Mesodermal cell (in vitro differentiated cells): ENCODE measurements around the gene WDR20.
A peak's percentile ranks its signal among the peaks of the same experiment; 100 is the strongest.

Source experiments
- H3K27ac ChIP-seq: 2 replicates; pipeline ENCODE4 v1.7.0; 2013; ENCODE audit warnings: mild to moderate bottlenecking, low read depth, low read length, moderate library complexity; ENCODE audit not compliant: severe bottlenecking
- H3K36me3 ChIP-seq: 2 replicates; pipeline ENCODE4 v1.7.1; 2013; ENCODE audit warnings: mild to moderate bottlenecking, low read length, moderate library complexity; ENCODE audit not compliant: control insufficient read depth, insufficient read depth
- H3K4me1 ChIP-seq: one replicate; pipeline ENCODE4 v1.7.1; 2013; ENCODE audit warnings: mild to moderate bottlenecking, low read length; ENCODE audit not compliant: insufficient read depth, control insufficient read depth, poor library complexity, severe bottlenecking
- H3K4me3 ChIP-seq: 2 replicates; pipeline ENCODE4 v1.7.0; 2013; ENCODE audit warnings: low read length, control low read depth, mild to moderate bottlenecking; ENCODE audit not compliant: insufficient read depth, poor library complexity, severe bottlenecking; ENCODE audit errors: extremely low read depth
- H3K9me3 ChIP-seq: 2 replicates; pipeline ENCODE4 v1.7.1; 2013; ENCODE audit warnings: mild to moderate bottlenecking, low read length, moderate library complexity; ENCODE audit not compliant: control insufficient read depth
- WGBS, 2 experiments: methylation state at CpG; one replicate each; pipeline ENCODE4 v1.1.5; 2013; ENCODE audit warnings: missing lambda C conversion rate in 2 of 2; ENCODE audit not compliant: insufficient coverage in 2 of 2; 5-methylcytosine and 5-hydroxymethylcytosine counted together

The WDR20 gene

DNA sequence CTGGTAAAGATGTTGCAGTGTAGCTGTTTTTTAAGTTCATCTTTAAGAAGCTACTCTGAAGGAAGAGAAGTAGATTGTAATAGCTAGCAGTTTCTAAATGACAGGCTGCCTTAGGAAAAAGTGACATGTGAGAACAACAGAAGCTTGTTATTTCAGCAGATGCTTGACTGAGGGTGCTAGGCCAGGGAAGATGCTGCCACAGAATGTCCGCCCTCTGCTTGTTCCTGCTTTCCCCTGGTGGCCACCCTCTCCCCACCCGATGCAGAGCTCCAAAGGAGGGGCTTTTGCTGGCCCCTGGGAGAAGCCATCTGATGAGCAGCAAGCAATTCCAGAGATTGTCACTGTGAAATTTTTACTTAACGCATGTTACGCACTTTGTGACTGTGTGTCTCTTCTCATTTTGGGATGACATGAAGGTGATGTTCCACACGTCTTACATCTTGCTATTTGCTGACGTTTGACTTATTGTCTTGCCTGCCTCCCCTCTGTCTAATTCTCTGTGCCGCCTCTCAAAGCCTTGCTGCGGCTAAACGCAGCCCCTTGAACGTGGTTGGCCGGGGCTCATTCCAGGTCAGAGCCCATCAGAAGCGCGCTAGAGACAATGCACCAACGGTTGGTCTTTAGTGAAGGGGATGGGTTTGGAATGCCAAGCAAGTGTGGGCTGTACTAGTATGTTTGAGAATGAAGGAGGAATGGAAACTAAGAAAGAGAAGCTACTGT, 44.8 kb downstream of the WDR20 start:
- Histone ChIP-seq H3K9me3 (no peaks in the 10 kb centered on the region), H3K27ac (no peak overlapping the region), H3K36me3 (no peaks in the 10 kb centered on the region), H3K4me1 (peaks cover 18% of the 10 kb centered on the region), H3K4me3 (no peak overlapping the region)
- 82% methylated on average over 12 to 14 of the region's 14 CpGs for WGBS, 2 experiments

DNA sequence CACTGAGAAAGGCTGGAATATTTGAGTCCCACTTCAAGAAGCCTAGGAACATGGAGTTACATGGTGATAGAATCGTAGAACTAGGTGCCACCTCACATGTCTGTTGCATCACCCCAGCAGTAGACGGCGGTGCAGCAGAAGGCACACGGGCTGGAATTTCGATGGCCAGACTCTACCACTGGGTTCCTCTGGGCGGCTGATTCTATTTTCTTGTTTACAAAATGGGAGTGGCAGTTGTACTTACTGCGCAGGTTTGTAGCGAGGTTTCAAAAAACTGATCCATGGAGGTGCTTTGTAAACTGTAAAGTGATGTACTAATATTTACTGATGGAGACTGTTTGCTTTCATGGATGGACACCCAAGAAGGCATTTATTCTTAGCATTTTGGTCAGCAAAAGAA, 45.7 kb downstream of the WDR20 start:
- 95 to 100% methylated on average over 8 of the region's 8 CpGs for WGBS, 2 experiments
- H3K4me3 ChIP-seq = no peak overlapping the region
- H3K36me3 ChIP-seq = no peaks in the 10 kb centered on the region
- no peak overlapping the region for H3K27ac ChIP-seq
- H3K9me3 ChIP-seq = no peaks in the 10 kb centered on the region
- H3K4me1 ChIP-seq = peaks cover 18% of the 10 kb centered on the region

DNA sequence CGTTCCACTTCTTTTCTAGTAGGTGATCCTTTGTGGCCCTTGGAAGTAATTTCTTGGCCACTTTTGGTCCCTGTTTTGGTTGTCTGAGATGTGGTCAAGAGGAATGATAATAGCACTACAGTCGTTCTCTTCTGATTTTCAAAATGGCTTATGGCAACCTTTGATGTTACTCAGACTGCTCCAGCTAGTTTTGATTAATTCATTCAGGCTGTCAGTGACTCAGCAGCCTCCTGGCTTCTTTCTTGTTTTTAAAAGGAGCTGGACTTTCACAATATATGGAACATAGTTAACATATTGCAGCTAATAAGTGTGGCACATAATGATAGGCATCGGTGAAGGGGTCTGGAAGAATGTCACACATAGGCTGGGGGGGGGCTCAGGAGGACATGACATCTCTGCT, 47.3 kb downstream of the WDR20 start:
- no peak overlapping the region for H3K4me3 ChIP-seq
- 77 to 84% methylated on average over 2 to 3 of the region's 3 CpGs for WGBS, 2 experiments
- H3K36me3 ChIP-seq = no peaks in the 10 kb centered on the region
- H3K4me1 ChIP-seq = peaks cover 23% of the 10 kb centered on the region
- H3K9me3 ChIP-seq = no peaks in the 10 kb centered on the region
- peak overlapping the region; percentile 78 for H3K27ac ChIP-seq

DNA sequence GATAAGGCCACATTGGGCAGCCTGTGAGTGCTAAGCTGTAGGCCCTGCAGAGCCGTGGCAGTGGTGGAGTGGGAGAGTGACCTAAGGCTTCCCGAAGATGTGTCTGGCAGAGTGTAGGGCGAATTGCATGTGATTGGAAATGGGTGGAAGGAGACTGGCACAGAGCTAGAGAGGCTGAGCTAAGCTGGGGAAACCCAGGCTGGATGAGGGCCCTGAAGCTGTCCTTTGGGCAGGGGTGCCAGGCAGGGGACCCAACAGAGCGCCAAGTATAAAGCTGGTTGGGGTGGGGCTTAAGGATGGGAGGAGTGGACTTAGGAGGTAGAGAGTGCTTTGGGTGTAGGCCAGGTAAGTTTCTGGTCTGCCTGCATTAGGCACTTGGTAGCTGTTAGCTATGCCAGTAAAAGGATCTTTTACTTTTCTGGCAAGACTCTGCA, 47.9 kb downstream of the WDR20 start:
- Histone ChIP-seq H3K4me3 (no peak overlapping the region), H3K27ac (peak overlapping the region; percentile 78), H3K36me3 (no peaks in the 10 kb centered on the region), H3K4me1 (peaks cover 19% of the 10 kb centered on the region), H3K9me3 (no peaks in the 10 kb centered on the region)
- WGBS, 2 experiments = 77 to 97% methylated on average over 3 to 4 of the region's 4 CpGs

DNA sequence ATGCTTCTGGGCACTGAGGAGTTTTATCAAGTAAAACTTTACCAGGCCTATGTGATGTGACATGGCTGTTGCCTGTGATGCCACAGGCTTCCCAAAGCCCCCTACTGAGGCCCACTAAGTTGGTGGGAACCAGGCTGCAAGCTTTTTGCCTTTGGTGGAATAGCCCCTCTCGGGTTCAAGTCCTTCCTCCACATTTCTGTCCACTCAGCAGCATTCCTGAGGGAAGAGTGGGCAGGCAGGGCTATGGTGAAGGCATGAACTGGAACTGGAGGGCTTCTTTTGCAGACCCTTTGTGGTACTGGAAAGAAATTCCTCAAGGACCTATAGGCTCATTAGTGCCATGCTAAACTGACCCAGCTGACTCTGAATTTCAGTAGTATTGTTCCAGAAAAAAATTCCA, 48.5 kb downstream of the WDR20 start:
- no peak overlapping the region for H3K4me3 ChIP-seq
- H3K4me1 ChIP-seq = peaks cover 19% of the 10 kb centered on the region
- H3K9me3 ChIP-seq = no peaks in the 10 kb centered on the region
- no peaks in the 10 kb centered on the region for H3K36me3 ChIP-seq
- no CpG with 5 or more reads among the region's 1 CpG for WGBS, 2 experiments
- H3K27ac ChIP-seq = no peak overlapping the region

DNA sequence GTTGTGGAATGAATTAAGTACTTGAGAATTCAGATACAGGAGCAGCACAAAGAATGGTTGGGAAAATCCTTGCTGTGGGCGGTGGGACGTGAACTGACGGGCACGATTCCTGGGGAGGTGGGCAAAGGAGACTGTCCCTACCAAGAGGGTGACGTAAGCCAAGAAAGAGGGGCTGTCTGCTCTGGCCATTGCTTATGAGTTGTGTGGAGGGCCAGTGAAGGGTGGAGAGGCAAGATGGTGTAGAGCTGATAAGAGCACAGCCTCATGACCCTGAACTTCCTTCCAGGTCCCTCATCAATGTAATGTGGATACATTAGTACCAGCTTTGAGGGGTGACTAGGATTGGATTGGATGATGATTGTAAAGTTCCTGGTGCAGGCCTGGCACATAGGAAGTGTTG, 50.2 kb downstream of the WDR20 start:
- Histone ChIP-seq H3K9me3 (no peaks in the 10 kb centered on the region), H3K36me3 (peaks cover under 1% of the 10 kb centered on the region), H3K27ac (no peak overlapping the region), H3K4me3 (no peak overlapping the region), H3K4me1 (peaks cover 19% of the 10 kb centered on the region)
- 92 to 100% methylated on average over 3 to 5 of the region's 5 CpGs for WGBS, 2 experiments

DNA sequence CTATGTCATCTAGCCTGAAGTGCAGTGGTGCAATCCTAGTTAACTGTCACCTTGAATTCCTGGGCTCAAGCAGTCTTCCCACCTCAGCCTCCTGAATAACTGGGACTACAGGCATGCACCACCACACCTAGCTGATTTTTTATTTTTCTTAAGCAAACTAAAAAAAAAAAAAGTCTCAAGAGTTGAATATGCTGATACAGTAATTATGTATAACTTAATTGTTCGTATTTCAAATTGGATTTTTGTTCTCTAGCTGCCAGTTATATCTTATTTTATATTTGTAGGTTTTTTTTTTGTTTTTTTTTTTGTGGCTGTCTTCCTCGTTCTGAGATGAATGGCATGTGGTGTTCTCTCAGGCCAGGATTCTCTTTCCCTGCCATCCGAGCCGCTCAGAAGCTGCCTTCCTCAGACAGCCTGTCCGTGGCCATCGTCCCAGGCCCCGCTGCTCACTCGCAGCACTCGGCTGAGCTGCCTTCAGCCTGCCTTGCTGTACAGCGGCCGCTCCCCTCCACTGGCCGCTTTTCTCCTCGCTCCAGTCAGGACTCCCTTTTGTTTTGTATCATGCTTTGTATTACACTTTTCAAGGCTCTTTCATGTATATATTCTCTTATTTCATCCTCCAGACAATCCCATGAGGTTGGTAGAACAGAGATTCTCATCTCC, 53.3 kb downstream of the WDR20 start:
- H3K9me3 ChIP-seq = no peaks in the 10 kb centered on the region
- peaks cover 9% of the 10 kb centered on the region for H3K4me1 ChIP-seq
- H3K36me3 ChIP-seq = peaks cover 31% of the 10 kb centered on the region
- 74 to 80% methylated on average over 9 to 12 of the region's 13 CpGs for WGBS, 2 experiments
- no peak overlapping the region for H3K4me3 ChIP-seq
- no peak overlapping the region for H3K27ac ChIP-seq

DNA sequence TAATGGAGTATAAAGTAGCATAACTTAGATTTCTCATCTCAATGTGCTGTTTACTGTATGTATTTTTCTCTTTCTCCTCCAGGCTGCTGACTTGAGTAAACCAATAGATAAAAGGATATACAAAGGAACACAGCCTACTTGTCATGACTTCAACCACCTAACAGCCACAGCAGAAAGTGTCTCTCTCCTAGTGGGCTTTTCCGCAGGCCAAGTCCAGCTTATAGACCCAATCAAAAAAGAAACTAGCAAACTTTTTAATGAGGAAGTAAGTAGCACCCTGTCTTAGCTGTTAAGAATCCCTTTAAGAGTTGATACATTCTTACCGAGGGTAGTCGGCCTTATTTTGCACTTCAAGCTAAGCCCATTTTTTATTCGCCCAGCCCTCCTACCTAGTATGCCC, 55.2 kb downstream of the WDR20 start:
- 96% methylated on average over 3 of the region's 4 CpGs; no CpG with 5 or more reads in 1 of the 2 experiments for WGBS, 2 experiments
- no peak overlapping the region for H3K4me3 ChIP-seq
- peaks cover 47% of the 10 kb centered on the region for H3K36me3 ChIP-seq

DNA sequence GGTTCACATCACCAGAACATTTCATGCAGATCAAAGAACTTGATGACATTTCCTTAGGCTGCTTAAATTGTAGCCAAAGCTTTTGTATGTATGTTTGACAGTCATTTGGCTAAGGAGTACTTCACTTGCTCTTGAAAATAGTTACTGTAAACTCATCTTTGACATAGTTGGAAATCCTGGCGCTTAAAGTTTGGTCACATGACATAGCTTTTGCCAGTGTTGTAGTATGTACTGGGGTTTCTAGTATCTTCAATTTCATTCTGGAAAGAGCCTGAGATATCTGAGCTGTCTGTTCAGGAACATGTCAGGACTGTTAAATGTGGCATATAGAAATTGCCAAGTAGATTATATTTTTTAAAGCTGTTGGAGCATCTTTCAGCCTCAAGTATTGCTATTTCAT, 55.7 kb downstream of the WDR20 start:
- no peak overlapping the region for H3K27ac ChIP-seq
- peaks cover 49% of the 10 kb centered on the region for H3K36me3 ChIP-seq
- peaks cover 6% of the 10 kb centered on the region for H3K4me1 ChIP-seq
- H3K4me3 ChIP-seq = no peak overlapping the region
- H3K9me3 ChIP-seq = no peaks in the 10 kb centered on the region
- 100% methylated on average over 1 of the region's 1 CpG for WGBS, 2 experiments

More for the DNA sequence above, 55.2 kb downstream of the WDR20 start:
- Histone ChIP-seq H3K4me1 (peaks cover 6% of the 10 kb centered on the region), H3K9me3 (no peaks in the 10 kb centered on the region), H3K27ac (no peak overlapping the region)

DNA sequence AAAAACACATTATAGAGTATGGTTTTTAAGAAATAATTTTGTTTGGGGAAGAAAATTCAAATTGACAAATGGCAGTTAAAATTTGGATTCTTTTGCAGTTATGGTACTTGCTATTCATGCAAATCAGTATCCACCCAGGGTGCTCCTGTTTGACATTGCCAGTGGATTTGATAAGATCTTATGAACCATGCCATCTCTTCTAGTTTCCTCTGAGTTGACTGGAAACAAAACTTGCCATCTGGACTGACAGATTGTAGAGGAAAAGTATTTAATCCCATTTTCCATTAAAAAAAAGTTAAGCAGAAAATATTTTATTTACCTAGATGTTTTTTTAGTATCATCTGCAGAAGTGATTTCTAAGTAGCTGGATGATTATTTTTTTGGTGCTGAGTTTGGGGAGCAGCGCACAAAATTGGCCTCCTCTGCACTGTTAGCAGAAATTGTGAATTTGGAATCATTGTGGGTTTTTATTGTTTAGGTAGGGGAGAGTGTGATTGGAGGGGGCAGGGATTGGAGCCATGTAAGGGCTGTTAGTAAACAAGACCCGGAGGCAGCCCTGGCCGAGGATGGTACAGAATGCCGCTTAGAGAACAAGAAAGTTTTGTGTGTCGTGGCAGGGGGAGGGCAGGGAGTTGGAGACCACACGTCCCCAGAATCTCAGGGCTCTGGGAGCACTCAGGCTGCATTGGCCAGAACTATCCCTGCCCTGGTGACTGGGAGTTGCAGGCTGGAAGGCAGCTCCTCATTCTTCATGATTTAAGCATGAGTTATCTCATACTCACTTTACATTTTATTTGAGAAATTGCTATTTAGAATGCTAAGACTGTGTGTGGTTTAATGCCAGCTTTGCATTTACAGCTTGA, 56.6 kb downstream of the WDR20 start:
- Histone ChIP-seq H3K36me3 (peaks cover 49% of the 10 kb centered on the region), H3K27ac (no peak overlapping the region), H3K4me3 (no peak overlapping the region), H3K4me1 (peaks cover 2% of the 10 kb centered on the region), H3K9me3 (no peaks in the 10 kb centered on the region)
- 92 to 96% methylated on average over 4 to 5 of the region's 6 CpGs for WGBS, 2 experiments
